ENCODE results near the gene ZDHHC16. TPM values are rescaled to one million over a fixed set of nuclear protein-coding genes. Genes with fewer than 3 reads are reported as not detected.

The ZDHHC16 gene
- total RNA-seq, 2 experiments from 2014 or later: 31.0 to 38.4 TPM

GRCh38 chr10:97444212-97444611 is 1.8 kb upstream of the ZDHHC16 start:
- CTCF ChIA-PET (ENCODE audit: unreplicated experiment): no interaction called here
- no peak for DNase-seq (ENCODE audit: low spot score)
- no peaks in the 10 kb centered on the region for H3K9me2 ChIP-seq (ENCODE audit: insufficient read depth, low read length)

GRCh38 chr10:97445357-97445721 is 636 bp upstream of the ZDHHC16 start:
- no TSS peak for BruUV-seq (replicated peaks)
- peaks cover 32% of the 10 kb centered on the region; the same call in 1 of the 2 replicates for H3K79me2 ChIP-seq (ENCODE audit: insufficient read depth, low read depth, low read length)
- intact Hi-C loops (cut with micrococcal nuclease; ENCODE audit: unreplicated experiment): loop anchor here (2.0 kb wide), 1 partner anchor 17 kb away; no protein-coding TSS in a partner anchor
- H4K20me1 ChIP-seq (ENCODE audit: insufficient read depth, low read length): peaks cover 7% of the 10 kb centered on the region; the same call in 1 of the 2 replicates
- peak overlapping the region; percentile 36 for H3K27ac ChIP-seq (ENCODE audit: low read depth, low read length, poor library complexity, severe bottlenecking)
- H3K4me3 ChIP-seq (ENCODE audit: low read depth, low read length, poor library complexity, severe bottlenecking): peak overlapping the region; percentile 89
- no peak for DNase-seq (ENCODE audit: low spot score)
- POLR2A ChIA-PET: interaction anchor here (0.6 kb wide), 1 partner anchor 17 kb away, joined by 4 read pairs; no protein-coding TSS in a partner anchor
- CTCF ChIA-PET (ENCODE audit: unreplicated experiment): no interaction called here
- H3K9me3 ChIP-seq (ENCODE audit: low read length): no peaks in the 10 kb centered on the region
- no peaks in the 10 kb centered on the region for H3K9me2 ChIP-seq (ENCODE audit: insufficient read depth, low read length)
- H3K4me1 ChIP-seq (ENCODE audit: insufficient read depth, low read length, poor library complexity, severe bottlenecking): peaks cover 28% of the 10 kb centered on the region
- peak overlapping the region; percentile 70 for H3K4me2 ChIP-seq (ENCODE audit: low read length)
- no peak for TF ChIP-seq CTCF (conservative IDR thresholded peaks at IDR 0.05; ENCODE audit: low read length)
- no peak for TF ChIP-seq EZH2phosphoT487 (IDR thresholded peaks at IDR 0.05; ENCODE audit: borderline replicate concordance, low read depth, low read length)
- peak overlapping the region; percentile 78 for H2AFZ ChIP-seq (ENCODE audit: low read length)
- peaks cover 38% of the 10 kb centered on the region for H3K36me3 ChIP-seq (ENCODE audit: insufficient read depth, low read length)

More at GRCh38 chr10:97444212-97444611, 1.8 kb upstream of the ZDHHC16 start:
- no TSS peak for BruUV-seq (replicated peaks)
- peak overlapping the region; percentile 89 for H3K4me3 ChIP-seq (ENCODE audit: low read depth, low read length, poor library complexity, severe bottlenecking)
- peaks cover 32% of the 10 kb centered on the region; the same call in 1 of the 2 replicates for H3K79me2 ChIP-seq (ENCODE audit: insufficient read depth, low read depth, low read length)
- no peak overlapping the region for H3K27ac ChIP-seq (ENCODE audit: low read depth, low read length, poor library complexity, severe bottlenecking)
- H3K36me3 ChIP-seq (ENCODE audit: insufficient read depth, low read length): peaks cover 41% of the 10 kb centered on the region
- H2AFZ ChIP-seq (ENCODE audit: low read length): no peak overlapping the region
- no peaks in the 10 kb centered on the region for H3K9me3 ChIP-seq (ENCODE audit: low read length)
- H3K4me2 ChIP-seq (ENCODE audit: low read length): peak overlapping the region; percentile 70
- H4K20me1 ChIP-seq (ENCODE audit: insufficient read depth, low read length): peaks cover 7% of the 10 kb centered on the region; the same call in 1 of the 2 replicates
- intact Hi-C loops (cut with micrococcal nuclease; ENCODE audit: unreplicated experiment): loop anchor here (2.0 kb wide), 1 partner anchor 15 kb away; no protein-coding TSS in a partner anchor
- peaks cover 28% of the 10 kb centered on the region for H3K4me1 ChIP-seq (ENCODE audit: insufficient read depth, low read length, poor library complexity, severe bottlenecking)
- no peak for TF ChIP-seq CTCF (conservative IDR thresholded peaks at IDR 0.05; ENCODE audit: low read length)
- TF ChIP-seq EZH2phosphoT487 (IDR thresholded peaks at IDR 0.05; ENCODE audit: borderline replicate concordance, low read depth, low read length): no peak
- POLR2A ChIA-PET: no interaction called here

GRCh38 chr10:97450828-97451227 is 4.9 kb downstream of the ZDHHC16 start:
- Histone ChIP-seq H2AFZ (ENCODE audit: low read length) (no peak overlapping the region), H3K36me3 (ENCODE audit: insufficient read depth, low read length) (peaks cover 54% of the 10 kb centered on the region), H3K9me2 (ENCODE audit: insufficient read depth, low read length) (no peaks in the 10 kb centered on the region), H4K20me1 (ENCODE audit: insufficient read depth, low read length) (no peaks in the 10 kb centered on the region), H3K4me3 (ENCODE audit: low read depth, low read length, poor library complexity, severe bottlenecking) (no peak overlapping the region), H3K9me3 (ENCODE audit: low read length) (no peaks in the 10 kb centered on the region), H3K27ac (ENCODE audit: low read depth, low read length, poor library complexity, severe bottlenecking) (no peak overlapping the region), H3K4me2 (ENCODE audit: low read length) (no peak overlapping the region), H3K4me1 (ENCODE audit: insufficient read depth, low read length, poor library complexity, severe bottlenecking) (peaks cover 17% of the 10 kb centered on the region), H3K79me2 (ENCODE audit: insufficient read depth, low read depth, low read length) (peaks cover 13% of the 10 kb centered on the region; the same call in 1 of the 2 replicates)
- POLR2A ChIA-PET: no interaction called here
- CTCF ChIA-PET (ENCODE audit: unreplicated experiment): no interaction called here
- BruUV-seq (replicated peaks): no TSS peak
- no peak for TF ChIP-seq EZH2phosphoT487 (IDR thresholded peaks at IDR 0.05; ENCODE audit: borderline replicate concordance, low read depth, low read length)
- TF ChIP-seq CTCF (conservative IDR thresholded peaks at IDR 0.05; ENCODE audit: low read length): no peak
- DNase-seq (ENCODE audit: low spot score): no peak
- intact Hi-C loops (cut with micrococcal nuclease; ENCODE audit: unreplicated experiment): no loop called here

Measured in OCI-LY7 (cell line).